GM13977 (cell line): ENCODE measurements around the gene SRA1.
A peak's percentile ranks its signal among the peaks of the same experiment; 100 is the strongest.
"Not testable (repeated sequence)": the region's sequence is repeated elsewhere in the genome, so short reads cannot be mapped to it uniquely, and the experiment has no call there.

ENCODE experiments used
- DNase-seq: peaks from one replicate; pipeline ENCODE4 v3.0.0; 2012; ENCODE audit warnings: low spot score
- in situ Hi-C: fragments of 300-500 bp; cut with MboI; formaldehyde crosslinking; loops from one replicate; pipeline ENCODE4 v1.12.0; 2022; ENCODE audit warnings: low sequenced_read_pairs, low pct_unique_long_range_greater_than_20kb, mixed read lengths, inconsistent platforms; ENCODE audit not compliant: unreplicated experiment
- TF ChIP-seq, protein P1 (sequence below): IDR thresholded peaks from 2 replicates; pipeline ENCODE4 v1.5.1; 2012; ENCODE audit warnings: mild to moderate bottlenecking, control low read depth; ENCODE audit not compliant: insufficient read depth; ENCODE audit errors: extremely low read depth, missing control alignments

Gene SRA1

DNA sequence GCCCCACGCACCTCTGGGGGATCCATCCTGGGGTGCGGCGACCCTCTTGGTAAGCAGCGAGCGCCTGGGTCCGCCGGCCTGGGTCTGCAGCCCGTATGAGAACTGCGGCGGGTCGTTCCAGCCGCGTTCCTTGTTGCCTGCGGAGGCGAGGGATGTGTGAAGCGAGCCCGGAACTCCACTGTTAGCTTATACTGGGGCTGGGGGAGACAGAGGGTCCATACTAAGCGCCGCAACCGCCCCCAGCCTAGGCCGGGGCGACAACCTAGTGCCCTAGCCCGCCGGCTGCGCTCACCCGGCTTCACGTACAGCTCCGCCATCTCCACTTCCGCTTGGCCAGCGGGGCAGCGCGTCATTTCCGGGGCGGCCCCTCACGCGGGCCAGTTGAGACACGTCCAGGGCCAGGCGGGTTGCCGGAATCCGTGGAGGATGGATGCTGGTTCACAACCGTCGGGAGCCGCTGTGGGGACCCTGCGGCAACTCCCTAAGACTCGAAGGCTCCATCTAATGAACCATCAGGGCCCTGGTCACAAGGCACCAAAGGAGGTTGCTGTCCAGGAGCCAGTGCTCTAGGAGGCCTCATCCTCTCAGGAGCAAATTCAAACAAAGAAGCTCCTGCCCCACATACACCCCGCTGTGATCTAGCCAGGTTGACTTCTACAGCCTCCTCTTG is at the start of gene SRA1:
SRA1 (minus strand) TSS at position 338 of the 670 bp plus-strand sequence; CDS start at position 317, 21 bp downstream.
- peak; percentile 93 for DNase-seq
- in situ Hi-C loops, result no loop called here
- TF ChIP-seq, protein P1, sequence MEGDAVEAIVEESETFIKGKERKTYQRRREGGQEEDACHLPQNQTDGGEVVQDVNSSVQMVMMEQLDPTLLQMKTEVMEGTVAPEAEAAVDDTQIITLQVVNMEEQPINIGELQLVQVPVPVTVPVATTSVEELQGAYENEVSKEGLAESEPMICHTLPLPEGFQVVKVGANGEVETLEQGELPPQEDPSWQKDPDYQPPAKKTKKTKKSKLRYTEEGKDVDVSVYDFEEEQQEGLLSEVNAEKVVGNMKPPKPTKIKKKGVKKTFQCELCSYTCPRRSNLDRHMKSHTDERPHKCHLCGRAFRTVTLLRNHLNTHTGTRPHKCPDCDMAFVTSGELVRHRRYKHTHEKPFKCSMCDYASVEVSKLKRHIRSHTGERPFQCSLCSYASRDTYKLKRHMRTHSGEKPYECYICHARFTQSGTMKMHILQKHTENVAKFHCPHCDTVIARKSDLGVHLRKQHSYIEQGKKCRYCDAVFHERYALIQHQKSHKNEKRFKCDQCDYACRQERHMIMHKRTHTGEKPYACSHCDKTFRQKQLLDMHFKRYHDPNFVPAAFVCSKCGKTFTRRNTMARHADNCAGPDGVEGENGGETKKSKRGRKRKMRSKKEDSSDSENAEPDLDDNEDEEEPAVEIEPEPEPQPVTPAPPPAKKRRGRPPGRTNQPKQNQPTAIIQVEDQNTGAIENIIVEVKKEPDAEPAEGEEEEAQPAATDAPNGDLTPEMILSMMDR, result no peak

DNA sequence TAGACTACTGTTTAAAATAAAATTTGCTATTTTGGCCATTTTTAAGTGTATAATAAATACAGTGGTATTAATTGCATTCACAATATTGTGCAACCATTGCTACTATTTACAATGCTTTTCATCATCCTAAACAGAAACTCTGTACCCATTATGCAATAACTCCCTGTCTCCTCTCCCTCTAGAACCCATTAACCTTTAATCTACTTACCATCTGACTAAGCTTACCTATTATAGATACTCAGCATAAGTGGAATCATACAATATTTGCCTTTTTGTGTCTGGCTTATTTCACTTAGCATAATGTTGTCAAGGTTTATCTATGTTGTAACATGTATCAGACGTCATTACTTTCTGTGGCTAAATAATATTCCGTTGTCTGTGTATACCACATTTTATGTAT is 49.8 kb upstream of the SRA1 start:
- TF ChIP-seq, protein P1, result no peak
- in situ Hi-C loops, result no loop called here

DNA sequence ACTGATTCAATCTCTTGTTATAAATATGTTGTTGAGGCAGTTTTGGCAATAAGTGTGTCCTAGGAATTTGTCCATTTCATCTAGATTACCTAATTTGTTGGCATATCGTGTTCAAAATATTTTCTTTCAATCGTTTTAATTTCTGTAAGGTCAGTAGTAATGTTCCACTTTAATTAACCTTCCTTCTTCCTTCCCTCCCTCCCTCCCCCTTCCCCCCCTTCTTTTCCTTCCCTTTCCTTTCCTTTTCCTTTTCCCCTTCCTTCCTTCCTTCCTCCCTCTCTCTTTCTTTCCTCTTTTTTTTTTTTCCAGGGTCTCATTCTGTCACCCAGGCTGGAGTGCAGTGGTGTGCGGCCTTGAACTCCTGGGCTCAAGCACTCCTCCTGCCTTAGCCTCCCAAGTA is 48.6 kb upstream of the SRA1 start:
- no peak for DNase-seq
- TF ChIP-seq, protein P1, result no peak
- in situ Hi-C loops, result no loop called here

More for the DNA sequence above, 49.8 kb upstream of the SRA1 start:
- DNase-seq, result no peak

DNA sequence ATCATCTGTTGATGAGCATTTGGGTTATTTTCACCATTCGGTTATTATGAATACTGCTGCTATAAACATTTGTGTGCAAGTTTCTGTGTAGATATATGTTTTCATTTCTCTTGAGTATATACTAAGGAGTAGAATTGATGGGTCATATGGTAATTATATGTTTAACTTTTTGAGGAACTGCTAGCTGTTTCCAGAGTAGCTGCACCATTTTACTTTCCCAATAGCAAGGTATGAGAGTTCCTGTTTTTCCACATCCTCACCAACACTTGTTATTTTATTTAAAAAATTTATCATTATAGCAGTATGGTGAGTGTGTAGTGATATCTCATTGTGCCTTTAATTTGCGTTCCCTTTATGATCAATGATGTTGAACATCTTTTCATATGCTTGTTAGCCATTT is 46.5 kb upstream of the SRA1 start:
- in situ Hi-C loops, result no loop called here
- no peak for DNase-seq
- TF ChIP-seq, protein P1, result no peak

DNA sequence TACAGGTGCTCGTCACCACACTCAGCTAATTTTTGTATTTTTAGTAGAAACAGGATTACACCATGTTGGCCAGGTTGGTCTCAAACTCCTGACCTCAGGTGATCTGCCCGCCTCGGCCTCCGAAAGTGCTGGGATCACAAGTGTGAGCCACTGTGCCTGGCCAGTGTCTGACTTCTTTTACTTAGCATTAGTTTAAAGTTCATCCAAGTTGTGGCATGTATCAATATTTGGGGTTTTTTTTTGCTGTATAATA is 46.1 kb upstream of the SRA1 start:
- DNase-seq, in situ Hi-C loops: not testable (repeated sequence)

DNA sequence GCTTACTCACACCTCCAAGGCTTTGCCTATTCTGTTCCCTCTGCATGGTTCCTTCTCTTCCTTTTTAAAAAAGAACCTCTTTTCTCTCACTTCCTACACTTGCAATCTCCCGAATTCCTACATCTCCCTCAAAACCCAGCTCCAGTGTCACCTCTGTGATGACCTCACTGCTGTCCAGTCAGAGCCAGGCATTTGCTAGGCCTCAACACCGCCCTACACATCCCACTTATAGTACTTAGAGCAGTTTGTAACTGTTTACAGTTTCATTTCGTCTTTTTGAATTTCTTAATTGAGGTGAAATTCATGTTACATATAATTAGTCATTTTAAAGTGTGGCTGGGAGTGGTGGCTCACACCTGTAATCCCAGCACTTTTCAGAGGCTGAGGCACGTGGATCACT is 44.9 kb upstream of the SRA1 start:
- DNase-seq, result no peak
- TF ChIP-seq, protein P1, result no peak
- in situ Hi-C loops, result no loop called here

DNA sequence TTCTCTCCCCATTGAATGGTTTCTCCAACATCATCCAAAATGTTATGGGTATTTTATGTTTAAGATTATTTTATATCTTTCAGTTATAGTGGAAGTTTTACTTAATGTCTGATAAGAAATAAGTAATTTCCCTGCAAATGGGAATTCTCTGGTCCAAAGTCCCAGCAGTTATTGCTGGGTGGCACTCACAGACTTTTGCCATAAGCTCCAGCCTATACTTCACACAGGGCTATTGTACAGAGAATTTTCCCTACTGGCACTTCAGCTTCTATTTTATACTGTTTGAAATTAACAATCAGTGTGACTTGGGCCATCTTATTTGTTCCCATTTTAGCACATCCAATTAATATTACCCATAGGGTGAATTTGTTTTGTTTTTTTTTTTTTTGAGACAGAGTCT is 42.8 kb upstream of the SRA1 start:
- in situ Hi-C loops, result no loop called here
- TF ChIP-seq, protein P1, result no peak
- no peak for DNase-seq
